Cardiac muscle cell (in vitro differentiated cells and primary cell): ENCODE measurements around the gene CDC23. TPM values are rescaled to one million over a fixed set of nuclear protein-coding genes. Genes with fewer than 3 reads are reported as not detected.

Source experiments
- DNase-seq, 2 donors: peaks; one replicate each; pipeline versions ENCODE4 v3.0.0 to v3.0.0-alpha.2; 2010 to 2017; ENCODE audit warnings: low read depth in 1 of 2, low spot score in 1 of 2
- H3K27ac ChIP-seq: fragments of 200-600 bp; sonication (generic); 2 replicates; pipeline ENCODE4 v1.5.1; 2016
- H3K27me3 ChIP-seq: fragments of 200-600 bp; sonication (generic); 2 replicates; pipeline ENCODE4 v1.6.0; 2016; ENCODE audit warnings: control low read depth
- H3K36me3 ChIP-seq: fragments of 200-600 bp; sonication (generic); 2 replicates; pipeline ENCODE4 v1.5.1; 2016; ENCODE audit warnings: control low read depth
- H3K4me1 ChIP-seq: fragments of 200-600 bp; sonication (generic); 2 replicates; pipeline ENCODE4 v1.8.1; 2017; ENCODE audit warnings: low read depth, mild to moderate bottlenecking, mixed run types
- H3K4me3 ChIP-seq: fragments of 200-600 bp; sonication (generic); 2 replicates; pipeline ENCODE4 v1.5.1; 2016; ENCODE audit warnings: mild to moderate bottlenecking
- H3K9me3 ChIP-seq: fragments of 200-600 bp; sonication (generic); 2 replicates; pipeline ENCODE4 v1.5.1; 2017; ENCODE audit warnings: low read depth, mild to moderate bottlenecking, control low read depth
- polyA plus RNA-seq: library from polyadenylated mRNA; unstranded; fragments of >200 nt; fragmentation: Nextera tagmentation; extraction: Ambion mirVana; gene quantifications from 2 replicates; pipeline ENCODE4 v1.2.1, GENCODE V29; 2016
- total RNA-seq: library from RNA; depleted of rRNA; stranded (reverse); fragments of >200 nt; gene quantifications from 2 replicates; pipeline ENCODE4 v1.2.3, GENCODE V29; 2016
- TF ChIP-seq, protein P1 (sequence below): IDR thresholded peaks from 2 replicates; pipeline ENCODE4 v1.5.1; 2012; ENCODE audit warnings: low read depth, mild to moderate bottlenecking, low read length

Gene CDC23
- total and polyA plus RNA-seq, 2 experiments from 2014 or later, result 26.0 to 60.1 TPM

DNA sequence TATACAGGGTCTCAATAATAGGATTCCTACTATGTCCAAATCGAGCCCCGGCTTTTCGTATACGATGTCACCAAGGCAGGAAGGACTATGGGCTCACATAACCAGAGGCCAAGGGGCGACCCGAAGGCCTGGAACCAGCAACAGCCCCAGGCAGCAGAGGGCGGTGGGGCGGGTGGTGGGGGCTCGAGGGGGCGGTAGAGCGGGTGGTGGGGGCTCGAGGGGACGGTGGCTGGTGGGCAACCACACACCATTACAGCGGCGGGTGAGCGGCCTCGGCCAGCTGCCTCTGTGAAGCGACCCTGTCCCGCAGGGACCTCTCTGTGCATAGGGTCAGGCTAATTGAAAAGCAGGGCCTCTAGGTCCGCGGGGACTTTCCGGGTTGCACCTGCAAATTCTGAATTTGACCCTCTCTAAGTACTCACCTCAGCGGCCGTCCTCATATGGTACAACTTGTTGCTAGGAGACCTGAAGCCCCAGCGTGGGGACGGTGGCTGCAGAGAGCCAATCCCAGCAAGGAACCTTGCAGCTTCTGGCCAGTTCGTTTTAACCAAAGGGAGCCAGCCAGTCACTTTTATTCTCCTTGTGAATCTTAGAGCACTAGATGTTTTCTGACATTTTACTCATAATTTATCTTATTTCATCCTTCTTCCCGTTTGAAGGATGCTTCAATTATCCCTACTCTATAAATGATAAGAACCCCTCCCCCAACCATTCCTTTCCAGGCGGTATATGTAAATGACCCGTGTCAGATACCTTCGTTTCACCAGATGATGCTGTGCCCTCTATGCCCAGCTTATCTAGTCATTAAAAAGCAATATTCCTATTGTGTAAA, 74.0 kb downstream of the CDC23 start, which contains the start of gene NME5:
Gene NME5, minus strand, starts transcription at position 480 of the 832 bp plus-strand sequence. CDS start 648 bp downstream, outside the sequence.
- no peaks in the 10 kb centered on the region for H3K9me3 ChIP-seq
- peak within 1 kb of the TSS; percentile 42 for H3K27ac ChIP-seq
- H3K4me3 ChIP-seq, result peak within 1 kb of the TSS; percentile 51
- TF ChIP-seq, protein P1, sequence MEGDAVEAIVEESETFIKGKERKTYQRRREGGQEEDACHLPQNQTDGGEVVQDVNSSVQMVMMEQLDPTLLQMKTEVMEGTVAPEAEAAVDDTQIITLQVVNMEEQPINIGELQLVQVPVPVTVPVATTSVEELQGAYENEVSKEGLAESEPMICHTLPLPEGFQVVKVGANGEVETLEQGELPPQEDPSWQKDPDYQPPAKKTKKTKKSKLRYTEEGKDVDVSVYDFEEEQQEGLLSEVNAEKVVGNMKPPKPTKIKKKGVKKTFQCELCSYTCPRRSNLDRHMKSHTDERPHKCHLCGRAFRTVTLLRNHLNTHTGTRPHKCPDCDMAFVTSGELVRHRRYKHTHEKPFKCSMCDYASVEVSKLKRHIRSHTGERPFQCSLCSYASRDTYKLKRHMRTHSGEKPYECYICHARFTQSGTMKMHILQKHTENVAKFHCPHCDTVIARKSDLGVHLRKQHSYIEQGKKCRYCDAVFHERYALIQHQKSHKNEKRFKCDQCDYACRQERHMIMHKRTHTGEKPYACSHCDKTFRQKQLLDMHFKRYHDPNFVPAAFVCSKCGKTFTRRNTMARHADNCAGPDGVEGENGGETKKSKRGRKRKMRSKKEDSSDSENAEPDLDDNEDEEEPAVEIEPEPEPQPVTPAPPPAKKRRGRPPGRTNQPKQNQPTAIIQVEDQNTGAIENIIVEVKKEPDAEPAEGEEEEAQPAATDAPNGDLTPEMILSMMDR, result no peak
- H3K27me3 ChIP-seq, result no peaks in the 10 kb centered on the region
- H3K4me1 ChIP-seq, result peaks cover 12% of the 10 kb centered on the region
- H3K36me3 ChIP-seq, result no peaks in the 10 kb centered on the region
- DNase-seq, result peak; percentile 83 to 85

Other genes with a start within 250 kb of the CDC23 start
- 9.4 and 15.3 TPM in 2 replicates for gene FAM13B, start 180.2 kb downstream of the CDC23 start, total RNA-seq
- gene FAM13B, start 180.2 kb downstream of the CDC23 start, polyA plus RNA-seq, result 10.7 and 15.8 TPM in 2 replicates
- gene WNT8A, start 129.3 kb downstream of the CDC23 start, total RNA-seq, result not detected in 2 replicates
- not detected in 2 replicates for gene WNT8A, start 129.3 kb downstream of the CDC23 start, polyA plus RNA-seq
- 4.1 and 7.4 TPM in 2 replicates for gene NME5, start 73.9 kb downstream of the CDC23 start, total RNA-seq
- 8.6 and 10.4 TPM in 2 replicates for gene NME5, start 73.9 kb downstream of the CDC23 start, polyA plus RNA-seq
- 49.6 and 93.5 TPM in 2 replicates for gene BRD8, start 34.7 kb downstream of the CDC23 start, total RNA-seq
- 55.2 and 67.5 TPM in 2 replicates for gene BRD8, start 34.7 kb downstream of the CDC23 start, polyA plus RNA-seq
- 8.6 and 106 TPM in 2 replicates for gene KIF20A, start 34.2 kb downstream of the CDC23 start, total RNA-seq
- 7.2 and 127 TPM in 2 replicates for gene KIF20A, start 34.2 kb downstream of the CDC23 start, polyA plus RNA-seq
- 0.39 and 0.53 TPM in 2 replicates for gene GFRA3, start 61.3 kb upstream of the CDC23 start, total RNA-seq
- gene GFRA3, start 61.3 kb upstream of the CDC23 start, polyA plus RNA-seq, result 0.51 TPM in 1 of 2 replicates, not detected in the other
- gene CDC25C, start 118.5 kb upstream of the CDC23 start, total RNA-seq, result 2.7 and 16.2 TPM in 2 replicates
- gene CDC25C, start 118.5 kb upstream of the CDC23 start, polyA plus RNA-seq, result 5.0 and 18.8 TPM in 2 replicates
- gene FAM53C, start 124.9 kb upstream of the CDC23 start, total RNA-seq, result 31.1 and 45.4 TPM in 2 replicates
- 43.6 and 52.8 TPM in 2 replicates for gene FAM53C, start 124.9 kb upstream of the CDC23 start, polyA plus RNA-seq
- gene KDM3B, start 139.4 kb upstream of the CDC23 start, total RNA-seq, result 69.4 and 99.2 TPM in 2 replicates
- 36.5 and 58.4 TPM in 2 replicates for gene KDM3B, start 139.4 kb upstream of the CDC23 start, polyA plus RNA-seq
- 42.2 and 56.6 TPM in 2 replicates for gene REEP2, start 225.7 kb upstream of the CDC23 start, total RNA-seq
- gene REEP2, start 225.7 kb upstream of the CDC23 start, polyA plus RNA-seq, result 46.7 and 53.5 TPM in 2 replicates